ENCODE data around the gene ZMYND10. TPM values are rescaled to one million over a fixed set of nuclear protein-coding genes. Genes with fewer than 3 reads are reported as not detected.

The ZMYND10 gene
- total RNA-seq, 1 experiment from 2014 or later = 1.4 TPM

GRCh38 chr3:50347187-50347813 lies 1.8 kb upstream of the ZMYND10 start:
- peak; percentile 82 for DNase-seq (ENCODE audit: low read depth)

GRCh38 chr3:50345008-50345407 lies 524 bp downstream of the ZMYND10 start:
- no peak for DNase-seq (ENCODE audit: low read depth)

- no peak for DNase-seq (ENCODE audit: low read depth)
These were observed 2.5 kb downstream of the ZMYND10 start for GRCh38 chr3:50342813-50343633.

GRCh38 chr3:50341996-50342650 lies 3.4 kb downstream of the ZMYND10 start:
- no peak for DNase-seq (ENCODE audit: low read depth)

GRCh38 chr3:50341537-50341936 lies 4.0 kb downstream of the ZMYND10 start:
- no peak for DNase-seq (ENCODE audit: low read depth)

- DNase-seq (ENCODE audit: low read depth) = no peak
These were observed 4.8 kb downstream of the ZMYND10 start, which contains the start of gene RASSF1 for GRCh38 chr3:50340448-50341329. Gene RASSF1 (minus strand): TSS chr3:50340836. CDS start chr3:50340805, 31 bp downstream.

- no peak for DNase-seq (ENCODE audit: low read depth)
These were observed 5.4 kb downstream of the ZMYND10 start for GRCh38 chr3:50340147-50340447.

GRCh38 chr3:50339485-50340146 lies 5.9 kb downstream of the ZMYND10 start:
- no peak for DNase-seq (ENCODE audit: low read depth)

GRCh38 chr3:50338965-50339364 lies 6.6 kb downstream of the ZMYND10 start:
- no peak for DNase-seq (ENCODE audit: low read depth)

- DNase-seq (ENCODE audit: low read depth) = peak; percentile 99
These were observed 8.2 kb downstream of the ZMYND10 start for GRCh38 chr3:50337175-50337861.

GRCh38 chr3:50336452-50337174 lies 8.9 kb downstream of the ZMYND10 start:
- DNase-seq (ENCODE audit: low read depth) = no peak

- no peak for DNase-seq (ENCODE audit: low read depth)
These were observed 11.0 kb downstream of the ZMYND10 start for GRCh38 chr3:50334339-50335075.

- DNase-seq (ENCODE audit: low read depth) = peak; percentile 59
These were observed 11.7 kb downstream of the ZMYND10 start for GRCh38 chr3:50333744-50334328.

GRCh38 chr3:50331364-50331907 lies 14.1 kb downstream of the ZMYND10 start:
- DNase-seq (ENCODE audit: low read depth) = no peak

GRCh38 chr3:50330330-50330729 lies 15.2 kb downstream of the ZMYND10 start:
- DNase-seq (ENCODE audit: low read depth) = no peak

- peak; percentile 92 for DNase-seq (ENCODE audit: low read depth)
These were observed 17.4 kb downstream of the ZMYND10 start, which contains the start of gene TUSC2 for GRCh38 chr3:50327943-50328691. Gene TUSC2 (minus strand): TSS chr3:50328223. CDS start chr3:50328099, 124 bp downstream.

GRCh38 chr3:50327129-50327528 lies 18.4 kb downstream of the ZMYND10 start:
- no peak for DNase-seq (ENCODE audit: low read depth)

All from HT1080 (cell line).